Eye (tissue), 1 donor: ENCODE measurements around the gene VAMP5.
"Not testable (repeated sequence)": the region's sequence is repeated elsewhere in the genome, so short reads cannot be mapped to it uniquely, and the experiment has no call there.

Experiments used
- DNase-seq: peaks from one replicate; pipeline ENCODE4 v3.0.0-alpha.2; 2015

VAMP5 gene

GRCh38 chr2:85584857-85585780 lies 888 bp downstream of the VAMP5 start:
- DNase-seq = peak; percentile 45

GRCh38 chr2:85585781-85586105 lies 1.5 kb downstream of the VAMP5 start:
- no peak for DNase-seq

GRCh38 chr2:85588236-85588635 lies 4.0 kb downstream of the VAMP5 start:
- no peak for DNase-seq

- no peak for DNase-seq
These were observed 4.4 kb downstream of the VAMP5 start for GRCh38 chr2:85588645-85589044.

DNA sequence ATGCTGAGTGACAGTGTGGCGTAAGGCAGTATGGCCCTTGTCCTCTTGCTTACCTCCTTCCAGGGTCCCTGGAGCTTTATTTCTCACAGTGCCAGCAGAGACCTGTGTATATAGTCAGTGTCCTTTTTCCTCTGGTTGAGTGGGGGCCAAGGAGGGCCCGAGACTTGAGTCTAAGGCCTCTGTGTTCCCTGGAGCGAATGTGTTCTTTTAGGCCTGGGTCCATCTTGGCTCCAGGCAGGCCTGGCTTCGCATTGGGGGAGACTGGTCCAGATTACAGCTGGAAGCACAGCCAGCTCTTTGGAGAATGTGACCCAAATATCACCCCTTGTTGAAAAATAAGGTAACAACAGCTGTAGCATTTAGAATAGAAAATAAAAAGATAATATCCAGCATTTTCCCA lies 5.0 kb downstream of the VAMP5 start:
- DNase-seq = no peak

DNA sequence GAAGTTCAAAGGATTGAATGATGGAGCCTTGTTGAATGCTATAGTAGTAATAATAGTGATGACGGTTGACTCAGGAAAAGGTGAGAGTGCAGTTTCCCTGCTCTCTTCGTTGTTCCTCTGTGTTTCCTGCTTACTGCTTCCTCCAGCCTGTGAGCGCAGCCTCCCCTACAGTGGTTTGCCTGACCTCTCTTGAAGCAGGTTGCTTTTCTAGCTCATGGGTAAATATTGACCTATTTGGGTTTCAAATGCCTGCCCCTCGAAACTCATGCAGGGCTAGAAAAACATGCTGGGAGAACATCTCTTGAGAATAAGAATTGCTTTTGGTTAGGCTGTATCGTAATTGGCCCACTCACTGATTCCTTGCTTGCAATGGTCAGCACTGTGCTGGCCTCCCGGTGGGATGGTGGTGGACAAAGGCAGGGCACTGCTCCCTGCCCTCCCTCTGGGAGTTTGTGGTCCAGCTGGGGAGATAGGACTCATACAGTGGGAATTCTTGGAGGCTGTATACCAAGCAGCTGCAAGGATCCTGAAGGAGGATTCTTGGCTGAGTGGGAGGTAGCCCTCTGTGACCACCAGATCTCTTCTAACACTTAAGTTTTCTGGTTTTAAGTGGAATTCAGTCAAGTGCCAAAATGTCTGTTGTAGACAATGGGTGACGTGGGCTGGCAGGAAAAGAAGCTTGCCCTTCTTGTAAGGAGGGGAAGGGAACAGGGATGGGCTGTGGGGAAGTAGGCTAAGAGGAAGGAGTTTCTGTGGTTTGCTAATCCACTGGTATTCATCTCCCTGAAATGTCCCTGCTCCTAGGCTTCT lies 6.0 kb downstream of the VAMP5 start:
- no peak for DNase-seq

- no peak for DNase-seq
These were observed 6.7 kb downstream of the VAMP5 start for GRCh38 chr2:85590950-85591349.

DNA sequence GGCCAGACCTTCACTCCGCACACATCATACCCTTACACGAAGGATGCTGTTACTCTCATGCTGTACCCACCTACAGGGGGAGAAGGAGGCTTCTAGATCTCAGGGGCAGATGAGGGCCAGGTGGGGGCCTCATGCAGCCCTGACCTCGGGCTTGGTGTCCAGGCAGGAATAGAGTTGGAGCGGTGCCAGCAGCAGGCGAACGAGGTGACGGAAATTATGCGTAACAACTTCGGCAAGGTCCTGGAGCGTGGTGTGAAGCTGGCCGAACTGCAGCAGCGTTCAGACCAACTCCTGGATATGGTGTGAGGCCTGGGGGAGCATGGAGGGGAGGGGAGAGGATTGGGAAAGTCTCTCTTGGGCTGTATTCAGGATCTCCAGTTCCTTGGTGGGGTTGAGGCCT lies 7.3 kb downstream of the VAMP5 start:
- no peak for DNase-seq

- not testable (repeated sequence) for DNase-seq
These were observed 8.1 kb downstream of the VAMP5 start for GRCh38 chr2:85592299-85592698.

- DNase-seq = no peak
These were observed 8.8 kb downstream of the VAMP5 start for GRCh38 chr2:85593023-85593422.

DNA sequence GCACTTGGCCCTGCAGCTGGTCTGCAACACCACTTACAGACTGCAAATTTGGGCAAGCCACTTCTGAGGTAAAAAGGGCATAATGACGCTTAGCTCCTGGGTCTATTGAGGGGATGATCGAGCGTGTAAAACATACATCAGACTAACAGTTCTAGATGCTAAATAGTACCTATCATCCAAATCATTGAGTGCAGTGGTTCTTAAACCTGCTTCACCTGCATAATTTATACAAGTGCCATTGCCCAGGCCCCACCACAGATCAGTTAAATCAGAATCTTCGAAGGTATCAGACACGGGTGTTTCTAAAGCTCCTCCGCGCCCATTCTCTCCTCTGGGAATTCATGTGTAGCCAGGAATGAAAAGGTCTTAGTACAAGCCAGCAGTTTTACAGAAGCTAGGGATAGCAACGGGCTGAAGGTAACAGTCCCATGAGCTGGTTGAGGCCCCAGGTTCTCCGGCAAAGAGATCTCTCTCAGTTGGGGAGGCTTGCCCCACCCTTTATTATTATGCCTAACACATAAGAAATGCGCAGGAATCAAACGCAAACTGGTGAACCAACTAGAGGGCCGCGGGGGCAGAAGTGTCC lies 10.6 kb downstream of the VAMP5 start:
- no peak for DNase-seq

- peak; percentile 99 for DNase-seq
These were observed 11.2 kb downstream of the VAMP5 start, which contains the start of gene RNF181 for GRCh38 chr2:85595301-85596025. Gene RNF181, plus strand, starts transcription at chr2:85595745. Its CDS starts 19 bp downstream, at chr2:85595764.

GRCh38 chr2:85596026-85596333 lies 11.7 kb downstream of the VAMP5 start:
- no peak for DNase-seq

- DNase-seq = no peak
These were observed 12.4 kb downstream of the VAMP5 start for GRCh38 chr2:85596486-85597143.

DNA sequence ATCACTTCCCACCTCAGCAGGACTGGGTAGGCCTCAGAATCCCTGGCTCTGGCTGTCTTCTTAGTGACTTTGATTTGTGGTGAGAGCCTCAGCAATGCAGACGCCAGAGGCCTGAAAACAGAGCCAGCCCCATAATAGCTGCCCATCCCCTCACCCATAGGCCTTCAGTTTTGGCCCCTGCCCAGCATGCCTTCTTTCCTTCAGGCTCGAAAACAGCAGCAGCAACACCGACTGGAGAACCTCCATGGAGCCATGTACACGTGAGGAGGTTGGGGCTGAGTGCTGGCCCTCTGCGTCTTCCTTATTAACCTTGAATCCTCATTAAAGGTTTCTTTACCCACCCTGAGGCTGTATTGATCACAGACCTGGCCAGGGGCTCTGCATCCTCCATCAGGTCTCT lies 13.0 kb downstream of the VAMP5 start:
- no peak for DNase-seq

DNA sequence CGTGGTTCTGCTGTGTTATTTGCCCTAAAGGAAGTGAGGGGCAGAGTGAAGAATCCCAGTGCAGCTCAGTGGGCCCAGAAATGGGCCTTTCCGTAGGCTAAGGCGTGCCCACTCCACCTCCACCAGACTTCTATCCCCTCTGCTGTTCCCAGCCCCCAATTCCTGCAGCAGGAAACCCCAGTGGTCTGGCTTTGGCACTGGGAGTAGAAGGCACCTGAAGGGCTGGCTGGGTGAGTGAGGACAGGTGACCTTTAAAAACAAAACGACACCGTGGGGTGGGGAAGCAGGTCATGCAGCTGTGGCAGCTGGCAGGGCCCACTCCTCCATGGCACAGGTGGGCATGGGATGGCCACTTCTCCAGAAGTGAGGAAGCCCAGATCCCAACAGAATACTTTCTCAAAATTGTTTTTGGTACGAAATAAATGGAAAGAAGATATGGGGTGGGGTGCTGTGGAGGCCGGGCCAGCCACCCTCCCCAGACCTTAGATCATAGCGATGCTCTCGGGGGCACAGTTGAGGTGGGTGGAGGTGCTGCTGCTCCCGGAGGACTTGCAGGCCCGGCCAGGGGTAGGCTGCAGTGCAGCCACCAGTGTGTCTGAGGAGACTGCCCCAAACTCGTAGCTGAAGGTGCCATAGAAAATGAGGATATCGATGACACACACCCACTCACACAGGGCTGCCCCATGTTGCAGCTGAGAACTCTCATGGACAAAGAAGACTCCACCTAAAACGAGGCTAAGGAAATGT lies 14.5 kb downstream of the VAMP5 start:
- DNase-seq = no peak

DNA sequence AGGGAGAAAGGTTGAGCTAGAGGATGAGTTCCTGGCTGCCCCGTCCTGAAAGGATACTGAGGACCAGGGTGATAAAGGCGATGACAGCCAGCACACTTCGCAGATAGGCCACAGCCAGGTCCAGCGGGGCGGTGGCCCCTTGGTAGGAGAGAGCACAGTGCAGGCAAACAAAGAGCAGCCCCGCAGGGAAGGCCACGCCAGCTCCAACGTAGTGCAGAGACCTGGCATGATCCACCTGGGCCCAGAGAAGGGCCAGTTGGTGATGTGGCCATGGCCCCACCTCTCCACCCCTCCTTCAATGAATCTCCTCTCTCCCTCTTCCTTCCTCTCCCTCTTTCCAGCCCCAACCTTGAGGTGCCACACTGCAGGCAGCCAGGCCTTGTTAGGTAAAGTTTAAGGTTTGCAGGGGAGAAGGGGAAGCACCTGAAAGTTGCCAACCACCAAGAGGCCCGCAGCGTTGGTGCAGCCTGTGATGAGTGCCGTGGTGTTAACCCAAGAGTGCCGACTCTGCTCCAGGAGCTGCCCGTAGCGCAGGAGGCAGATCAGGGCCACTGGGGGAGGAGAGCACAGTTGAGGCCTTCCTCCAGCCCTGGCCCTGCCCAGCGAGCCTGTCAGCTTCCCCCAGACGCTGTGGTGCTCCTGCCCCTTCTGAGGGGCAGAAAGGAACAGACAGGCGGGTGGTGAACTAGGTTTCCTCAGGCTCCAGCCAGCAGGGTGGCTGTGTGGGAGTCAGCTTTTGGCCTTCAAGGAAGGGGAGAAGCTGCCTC lies 15.4 kb downstream of the VAMP5 start:
- DNase-seq = no peak

GRCh38 chr2:85600235-85600575 lies 16.0 kb downstream of the VAMP5 start:
- DNase-seq = no peak

GRCh38 chr2:85600951-85601770 lies 16.9 kb downstream of the VAMP5 start:
- DNase-seq = no peak
